IMR-90 (cell line): ENCODE measurements around the gene ADAMTS16. TPM values are rescaled to one million over a fixed set of nuclear protein-coding genes. Genes with fewer than 3 reads are reported as not detected.

Experiments
- ATAC-seq: fragments of 200-7000 bp; cut with Tn5 transposase; 2 replicates; pipeline ENCODE4 v1.9.1; 2020; ENCODE audit warnings: low read depth, mild to moderate bottlenecking, moderate library complexity
- BruUV-seq: library from RNA; stranded (reverse); fragments of 400-500 nt; replicated peaks from 2 replicates; lab custom pipeline; 2021; lab: Mats Ljungman, UMichigan
- CTCF ChIA-PET: fragments of 300-600 bp; formaldehyde crosslinking; extraction: SDS; loops from one replicate; lab custom pipeline; 2021; ENCODE audit warnings: antibody characterized with exemption; lab: Yijun Ruan, JAX
- POLR2A ChIA-PET: fragments of 300-600 bp; sonication (Branson Sonifier 250); formaldehyde crosslinking; loops from one replicate; lab custom pipeline; 2022; ENCODE audit warnings: antibody characterized with exemption; ENCODE audit not compliant: unreplicated experiment; lab: Charles Lee
- DNase-seq: peaks from one replicate; pipeline ENCODE4 v3.0.0; 2013
- H2AFZ ChIP-seq: replicated peaks from 2 replicates; pipeline ENCODE3; 2013; ENCODE audit warnings: low read length, mild to moderate bottlenecking; ENCODE audit not compliant: poor library complexity
- H2AK5ac ChIP-seq: 2 replicates; pipeline ENCODE4 v1.6.1; 2013; ENCODE audit warnings: low read depth, low read length, inconsistent platforms
- H2AK9ac ChIP-seq: replicated peaks from 2 replicates; pipeline ENCODE3; 2013; ENCODE audit warnings: mild to moderate bottlenecking, low read depth, low read length, moderate library complexity; ENCODE audit not compliant: poor library complexity
- H2BK120ac ChIP-seq: 2 replicates; pipeline ENCODE4 v1.6.1; 2013; ENCODE audit warnings: low read depth, low read length, inconsistent platforms
- H2BK15ac ChIP-seq: 3 replicates; pipeline ENCODE4 v1.6.1; 2013; ENCODE audit warnings: low read depth, low read length, inconsistent platforms
- H2BK20ac ChIP-seq: 2 replicates; pipeline ENCODE4 v1.6.1; 2013; ENCODE audit warnings: low read depth, mild to moderate bottlenecking, inconsistent platforms, low read length, moderate library complexity
- H2BK5ac ChIP-seq: 2 replicates; pipeline ENCODE4 v1.6.1; 2013; ENCODE audit warnings: mild to moderate bottlenecking, low read depth, low read length, inconsistent platforms; ENCODE audit not compliant: poor library complexity, severe bottlenecking
- H3K14ac ChIP-seq: replicated peaks from 2 replicates; pipeline ENCODE4 v1.6.1; 2013; ENCODE audit warnings: low read depth, low read length, inconsistent platforms
- H3K18ac ChIP-seq: 2 replicates; pipeline ENCODE4 v1.6.1; 2013; ENCODE audit warnings: low read depth, low read length, control low read depth
- H3K23ac ChIP-seq: 2 replicates; pipeline ENCODE4 v1.6.1; 2013; ENCODE audit warnings: low read depth, low read length, inconsistent platforms
- H3K27ac ChIP-seq: 2 replicates; pipeline ENCODE4 v1.5.1; 2013; ENCODE audit warnings: mild to moderate bottlenecking, control low read depth, low read length; ENCODE audit not compliant: insufficient read depth
- H3K27me3 ChIP-seq: 2 replicates; pipeline ENCODE4 v1.6.1; 2013; ENCODE audit warnings: low read length; ENCODE audit not compliant: control insufficient read depth, insufficient read depth
- H3K36me3 ChIP-seq: 2 replicates; pipeline ENCODE4 v1.6.1; 2013; ENCODE audit warnings: low read length, mixed read lengths; ENCODE audit not compliant: control insufficient read depth, insufficient read depth
- H3K4ac ChIP-seq: 2 replicates; pipeline ENCODE4 v1.6.1; 2013; ENCODE audit warnings: low read depth, low read length, inconsistent platforms
- H3K4me1 ChIP-seq: 2 replicates; pipeline ENCODE4 v1.6.1; 2013; ENCODE audit warnings: low read length, mixed read lengths; ENCODE audit not compliant: control insufficient read depth, insufficient read depth
- H3K4me2 ChIP-seq: 2 replicates; pipeline ENCODE4 v1.6.1; 2013; ENCODE audit warnings: low read depth, mild to moderate bottlenecking, control low read depth, low read length, moderate library complexity
- H3K4me3 ChIP-seq: 2 replicates; pipeline ENCODE4 v1.5.1; 2013; ENCODE audit warnings: low read depth, mild to moderate bottlenecking, control low read depth, low read length, moderate library complexity; ENCODE audit not compliant: insufficient read depth
- H3K56ac ChIP-seq: 2 replicates; pipeline ENCODE4 v1.6.1; 2013; ENCODE audit warnings: low read length, inconsistent platforms; ENCODE audit not compliant: insufficient read depth; ENCODE audit errors: extremely low read depth
- H3K79me1 ChIP-seq, 2 experiments: 2 replicates each; pipeline ENCODE4 v1.6.1; 2013; ENCODE audit warnings: low read length in 2 of 2, inconsistent platforms in 1 of 2, low read depth in 1 of 2
- H3K9ac ChIP-seq: 2 replicates; pipeline ENCODE4 v1.6.1; 2013; ENCODE audit warnings: low read depth, low read length, control low read depth
- H3K9me1 ChIP-seq: 2 replicates; pipeline ENCODE4 v1.6.1; 2013; ENCODE audit warnings: low read length, inconsistent platforms; ENCODE audit not compliant: insufficient read depth
- H3K9me3 ChIP-seq: 2 replicates; pipeline ENCODE4 v1.6.1; 2013; ENCODE audit warnings: low read length; ENCODE audit not compliant: control insufficient read depth, insufficient read depth
- H4K20me1 ChIP-seq: 2 replicates; pipeline ENCODE4 v1.6.1; 2013; ENCODE audit warnings: low read length, inconsistent platforms; ENCODE audit not compliant: insufficient read depth
- H4K5ac ChIP-seq: 2 replicates; pipeline ENCODE4 v1.6.1; 2013; ENCODE audit warnings: mild to moderate bottlenecking, low read depth, low read length, control low read depth
- H4K8ac ChIP-seq, 2 experiments: 2 replicates each; pipeline ENCODE4 v1.6.1; 2013; ENCODE audit warnings: low read depth in 2 of 2, low read length in 2 of 2, control low read depth in 1 of 2, inconsistent platforms in 1 of 2
- H4K91ac ChIP-seq: 2 replicates; pipeline ENCODE4 v1.6.1; 2013; ENCODE audit warnings: low read depth, low read length, inconsistent platforms; ENCODE audit not compliant: insufficient read depth
- BHLHE40 ChIP-seq: fragments of 150-350 bp; IDR thresholded peaks from 2 replicates; pipeline ENCODE4 v1.6.1; 2016; ENCODE audit warnings: mild to moderate bottlenecking, low read depth, low read length
- CEBPB ChIP-seq: IDR thresholded peaks from 2 replicates; pipeline ENCODE4 v1.6.1; 2012; ENCODE audit warnings: low read depth, low read length, improper control_type of control experiment
- CHD1 ChIP-seq: IDR thresholded peaks from 2 replicates; pipeline ENCODE4 v1.6.1; 2012; ENCODE audit warnings: low read depth, low read length, improper control_type of control experiment
- CTCF ChIP-seq: conservative IDR thresholded peaks from 2 replicates; pipeline ENCODE4 v1.5.1; 2012; ENCODE audit warnings: mild to moderate bottlenecking, low read depth, low read length, improper control_type of control experiment
- ELK1 ChIP-seq: fragments of 150-350 bp; IDR thresholded peaks from 2 replicates; pipeline ENCODE4 v1.6.1; 2016; ENCODE audit warnings: low read depth, mild to moderate bottlenecking, low read length, moderate library complexity, borderline replicate concordance
- FOS ChIP-seq: fragments of 150-350 bp; IDR thresholded peaks from 2 replicates; pipeline ENCODE4 v1.6.1; 2016; ENCODE audit warnings: low read depth, low read length
- MAFK ChIP-seq: IDR thresholded peaks from 2 replicates; pipeline ENCODE4 v1.6.1; 2012; ENCODE audit warnings: low read depth, low read length, improper control_type of control experiment
- MXI1 ChIP-seq: IDR thresholded peaks from 2 replicates; pipeline ENCODE4 v1.6.1; 2012; ENCODE audit warnings: low read depth, mild to moderate bottlenecking, low read length, moderate library complexity, borderline replicate concordance
- NFE2L2 ChIP-seq: fragments of 150-350 bp; IDR thresholded peaks from 2 replicates; pipeline ENCODE4 v1.6.1; 2016; ENCODE audit warnings: low read depth, mild to moderate bottlenecking, low read length
- POLR2A ChIP-seq: IDR thresholded peaks from 2 replicates; pipeline ENCODE4 v1.6.1; 2012; ENCODE audit warnings: mild to moderate bottlenecking, low read depth, low read length
- RAD21 ChIP-seq: IDR thresholded peaks from 2 replicates; pipeline ENCODE4 v1.6.1; 2012; ENCODE audit warnings: low read length, improper control_type of control experiment
- RCOR1 ChIP-seq: IDR thresholded peaks from 2 replicates; pipeline ENCODE4 v1.6.1; 2012; ENCODE audit warnings: mild to moderate bottlenecking, low read length, improper control_type of control experiment; ENCODE audit not compliant: insufficient replicate concordance
- RFX5 ChIP-seq: IDR thresholded peaks from 2 replicates; pipeline ENCODE4 v1.8.0; 2012; ENCODE audit warnings: low read depth, mild to moderate bottlenecking, low read length, moderate library complexity
- SMC3 ChIP-seq: fragments of 150-350 bp; IDR thresholded peaks from 2 replicates; pipeline ENCODE4 v1.6.1; 2016; ENCODE audit warnings: low read depth, mild to moderate bottlenecking, antibody characterized with exemption, low read length, moderate library complexity
- WGBS, 2 experiments: methylation state at CpG; one replicate each; pipeline versions ENCODE4 v1.1.5 to v1.1.7; 2013; ENCODE audit warnings: missing lambda C conversion rate in 2 of 2; ENCODE audit not compliant: insufficient read length in 1 of 2; ENCODE audit errors: extremely low coverage in 2 of 2; 5-methylcytosine and 5-hydroxymethylcytosine counted together
- dilution Hi-C: fragments of 300-500 bp; cut with HindIII; formaldehyde crosslinking; loops from one replicate; pipeline ENCODE4 v1.14.3; 2018; ENCODE audit warnings: low sequenced_read_pairs; ENCODE audit not compliant: unreplicated experiment
- in situ Hi-C: fragments of 300-500 bp; cut with MboI; formaldehyde crosslinking; loops from 3 replicates; pipeline ENCODE4 v1.14.3; 2019; ENCODE audit warnings: low sequenced_read_pairs, inconsistent platforms, mixed read lengths
- intact Hi-C: fragments of 100-400 bp; cut with micrococcal nuclease; formaldehyde crosslinking; loops from 2 replicates; pipeline ENCODE4 v1.10.0; 2022
- polyA plus RNA-seq, 3 experiments: library from polyadenylated mRNA; depleted of rRNA; stranded (reverse); fragments of >200 nt; gene quantifications; 2 replicates each; pipeline ENCODE4 v1.2.3, GENCODE V29; 2012; ENCODE audit warnings: low replicate concordance in 1 of 3
- total RNA-seq: library from RNA; depleted of rRNA; stranded (reverse); fragments of >200 nt; gene quantifications from 2 replicates; pipeline ENCODE4 v1.2.3, GENCODE V29; 2012

ADAMTS16 gene
- total and polyA plus RNA-seq, 2 of the 4 experiments (the other 2 are of a cell fraction): 0.09 to 0.18 TPM

GRCh38 chr5:5275211-5275610 is 135.1 kb downstream of the ADAMTS16 start:
- no peak overlapping the region for H2AK5ac ChIP-seq
- H4K20me1 ChIP-seq: no peaks in the 10 kb centered on the region
- H3K18ac ChIP-seq: no peak overlapping the region
- H3K9me1 ChIP-seq: no peaks in the 10 kb centered on the region
- no peaks in the 10 kb centered on the region for H3K27me3 ChIP-seq
- H2BK120ac ChIP-seq: no peak overlapping the region
- in situ Hi-C loops: no loop called here
- no peak for ATAC-seq
- H4K5ac ChIP-seq: no peak overlapping the region
- no peaks in the 10 kb centered on the region for H3K4me1 ChIP-seq
- no CpG with 5 or more reads among the region's 1 CpG for WGBS, 2 experiments
- H3K56ac ChIP-seq: no peak overlapping the region
- intact Hi-C loops: no loop called here
- ChIA-PET CTCF (no interaction called here), POLR2A (no interaction called here)
- H3K36me3 ChIP-seq: no peaks in the 10 kb centered on the region
- H3K4ac ChIP-seq: no peak overlapping the region
- BruUV-seq: no TSS peak
- H3K27ac ChIP-seq: no peak overlapping the region
- no peak overlapping the region for H3K4me3 ChIP-seq
- no peak overlapping the region for H3K9ac ChIP-seq
- H2BK5ac ChIP-seq: no peak overlapping the region
- no peak overlapping the region for H3K14ac ChIP-seq
- H3K9me3 ChIP-seq: peaks cover 6% of the 10 kb centered on the region
- no peak overlapping the region for H2BK20ac ChIP-seq
- H2BK15ac ChIP-seq: no peak overlapping the region
- H4K8ac ChIP-seq: no peak overlapping the region
- TF ChIP-seq BHLHE40: no peak
- no peak for TF ChIP-seq MAFK
- no peak for TF ChIP-seq POLR2A
- TF ChIP-seq MXI1: no peak
- no peak for TF ChIP-seq RFX5
- no peak for TF ChIP-seq CTCF
- TF ChIP-seq CEBPB: no peak
- no peak for TF ChIP-seq CHD1
- no peak for TF ChIP-seq FOS
- TF ChIP-seq SMC3: no peak
- TF ChIP-seq RAD21: no peak
- TF ChIP-seq RCOR1: no peak
- no peak for TF ChIP-seq ELK1
- TF ChIP-seq NFE2L2: no peak
- no peak for DNase-seq
- H3K4me2 ChIP-seq: no peak overlapping the region
- no peak overlapping the region for H2AFZ ChIP-seq
- H4K91ac ChIP-seq: no peak overlapping the region
- H2AK9ac ChIP-seq: no peak overlapping the region
- dilution Hi-C loops: no loop called here
- no peak overlapping the region for H3K23ac ChIP-seq
- H3K79me1 ChIP-seq: no peaks in the 10 kb centered on the region
